Retinal pigment epithelial cell (primary cell): ENCODE data around the gene USP12.
A peak's percentile ranks its signal among the peaks of the same experiment; 100 is the strongest.

Source experiments
- DNase-seq: peaks from one replicate; pipeline ENCODE4 v3.0.0-alpha.2; 2010; ENCODE audit warnings: low read depth
- H3K4me3 ChIP-seq: 2 replicates; pipeline ENCODE4 v1.5.1; 2011; ENCODE audit warnings: mild to moderate bottlenecking, low read length, control low read depth, moderate library complexity
- TF ChIP-seq, protein P1 (sequence below): conservative IDR thresholded peaks from 2 replicates; pipeline ENCODE4 v1.5.1; 2011; ENCODE audit warnings: low read depth, low read length, control low read depth, inconsistent platforms

USP12 gene

DNA sequence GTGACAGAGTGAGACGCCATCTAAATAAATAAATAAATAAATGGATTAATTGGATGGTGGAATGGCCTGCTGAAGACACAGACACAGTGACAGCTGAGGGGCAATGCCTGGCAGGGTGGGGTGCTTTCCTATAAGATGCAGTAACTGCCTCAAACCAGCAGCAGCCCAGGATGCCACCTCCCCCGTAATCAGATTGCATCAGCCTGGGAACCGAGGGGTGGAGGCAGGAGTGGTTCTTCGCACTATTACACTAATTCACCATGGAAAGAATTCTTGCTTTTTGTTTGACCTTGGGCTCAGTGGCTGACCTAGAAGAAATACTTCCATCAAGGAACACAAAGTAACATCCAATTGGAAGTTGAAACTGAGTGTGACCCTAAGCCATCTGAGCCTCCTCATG is 31.6 kb upstream of the USP12 start:
- TF ChIP-seq, protein P1, sequence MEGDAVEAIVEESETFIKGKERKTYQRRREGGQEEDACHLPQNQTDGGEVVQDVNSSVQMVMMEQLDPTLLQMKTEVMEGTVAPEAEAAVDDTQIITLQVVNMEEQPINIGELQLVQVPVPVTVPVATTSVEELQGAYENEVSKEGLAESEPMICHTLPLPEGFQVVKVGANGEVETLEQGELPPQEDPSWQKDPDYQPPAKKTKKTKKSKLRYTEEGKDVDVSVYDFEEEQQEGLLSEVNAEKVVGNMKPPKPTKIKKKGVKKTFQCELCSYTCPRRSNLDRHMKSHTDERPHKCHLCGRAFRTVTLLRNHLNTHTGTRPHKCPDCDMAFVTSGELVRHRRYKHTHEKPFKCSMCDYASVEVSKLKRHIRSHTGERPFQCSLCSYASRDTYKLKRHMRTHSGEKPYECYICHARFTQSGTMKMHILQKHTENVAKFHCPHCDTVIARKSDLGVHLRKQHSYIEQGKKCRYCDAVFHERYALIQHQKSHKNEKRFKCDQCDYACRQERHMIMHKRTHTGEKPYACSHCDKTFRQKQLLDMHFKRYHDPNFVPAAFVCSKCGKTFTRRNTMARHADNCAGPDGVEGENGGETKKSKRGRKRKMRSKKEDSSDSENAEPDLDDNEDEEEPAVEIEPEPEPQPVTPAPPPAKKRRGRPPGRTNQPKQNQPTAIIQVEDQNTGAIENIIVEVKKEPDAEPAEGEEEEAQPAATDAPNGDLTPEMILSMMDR: no peak
- H3K4me3 ChIP-seq: no peak overlapping the region
- no peak for DNase-seq

- H3K4me3 ChIP-seq: no peak overlapping the region
- TF ChIP-seq, protein P1: no peak
- DNase-seq: no peak
Observed at GRCh38 chr13:27201661-27202060, 30.1 kb upstream of the USP12 start.

DNA sequence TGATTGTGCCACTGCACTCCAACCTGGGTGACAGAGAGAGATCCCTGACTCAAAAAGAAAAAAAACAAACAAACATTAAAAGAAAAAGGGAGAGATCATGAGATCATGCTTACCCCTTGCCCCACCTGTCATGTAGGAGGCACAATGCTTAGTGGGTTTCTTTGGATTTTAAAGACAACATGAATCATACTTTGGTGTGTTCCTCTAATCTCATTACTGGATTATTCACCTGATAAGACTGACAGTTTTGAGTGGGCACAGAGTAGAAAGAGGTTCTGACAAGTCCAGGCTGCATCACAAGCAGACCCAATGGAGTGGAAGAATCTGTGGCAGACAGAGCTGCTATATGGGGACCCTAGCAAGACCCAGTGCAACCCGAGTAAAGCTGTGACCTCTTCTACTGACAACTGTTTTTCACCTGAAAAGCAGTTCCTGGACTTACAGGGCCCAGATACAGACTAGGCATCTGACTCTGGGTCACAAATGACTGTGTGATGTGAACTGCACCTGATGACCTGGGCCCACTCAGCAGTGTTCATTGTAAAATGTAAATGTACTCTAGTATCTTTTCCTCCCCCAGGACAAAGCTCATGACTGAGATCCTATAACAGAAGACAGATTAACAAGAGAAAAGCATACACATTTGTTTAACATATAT is 28.9 kb upstream of the USP12 start:
- TF ChIP-seq, protein P1: no peak
- no peak overlapping the region for H3K4me3 ChIP-seq
- DNase-seq: peak; percentile 36

GRCh38 chr13:27199696-27200095 is 28.1 kb upstream of the USP12 start:
- TF ChIP-seq, protein P1: no peak
- H3K4me3 ChIP-seq: no peak overlapping the region
- DNase-seq: no peak

GRCh38 chr13:27199211-27199610 is 27.6 kb upstream of the USP12 start:
- no peak for DNase-seq
- H3K4me3 ChIP-seq: no peak overlapping the region

DNA sequence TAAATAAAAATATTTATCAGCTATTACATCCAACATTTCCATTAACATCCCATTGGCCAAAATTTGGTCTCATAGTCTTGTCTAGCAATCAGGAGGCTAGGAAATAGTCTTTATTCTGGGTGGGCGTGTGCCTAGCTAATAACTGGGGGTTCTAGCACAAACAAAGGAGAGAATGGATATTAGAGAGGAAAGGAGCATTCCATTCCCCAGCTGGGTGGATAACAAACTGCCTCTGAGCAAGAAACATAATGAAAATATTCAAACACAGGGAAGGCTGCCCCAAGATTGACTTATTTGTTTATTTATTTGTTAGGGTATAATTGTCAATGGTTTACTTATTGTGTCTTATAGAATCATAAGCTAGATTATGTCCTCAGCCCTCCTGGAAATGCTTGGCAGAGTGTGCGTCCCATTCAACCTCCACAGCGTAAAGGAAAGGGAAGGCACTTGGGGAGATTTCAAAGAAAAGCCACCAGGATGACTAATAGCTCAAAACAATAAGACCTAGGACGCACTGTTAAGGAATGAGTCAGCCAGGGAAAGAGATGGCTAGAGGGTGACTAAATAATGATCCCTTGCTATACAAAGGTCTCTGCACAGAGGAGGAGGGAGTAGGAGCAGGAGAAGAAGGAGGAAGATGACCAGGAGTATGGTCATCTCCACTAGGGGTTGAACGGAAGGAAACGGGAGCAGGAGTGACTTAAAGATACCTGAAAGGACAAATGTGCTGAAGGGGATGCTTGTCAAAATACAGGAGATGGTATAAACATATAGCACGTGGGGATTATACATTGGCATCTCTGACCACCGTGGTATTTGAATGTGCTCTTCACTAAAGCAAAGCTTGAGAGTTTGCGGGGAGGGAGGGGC is 23.5 kb upstream of the USP12 start:
- TF ChIP-seq, protein P1: no peak
- H3K4me3 ChIP-seq: no peak overlapping the region
- peak; percentile 77 for DNase-seq

More at GRCh38 chr13:27199211-27199610, 27.6 kb upstream of the USP12 start:
- TF ChIP-seq, protein P1: no peak
